Astrocyte (in vitro differentiated cells and primary cell): Measurements from ENCODE around the gene ZNF181. TPM values are rescaled to one million over a fixed set of nuclear protein-coding genes. Genes with fewer than 3 reads are reported as not detected.
A peak's percentile ranks its signal among the peaks of the same experiment; 100 is the strongest.

Experiments used
- DNase-seq: peaks from one replicate; pipeline ENCODE4 v3.0.0-alpha.2; 2010; ENCODE audit warnings: low read depth
- FAIRE-seq: peaks from 2 replicates; lab custom pipeline; 2011; peaks lifted over from hg19 to GRCh38; lab: Jason Lieb, UNC
- H2AFZ ChIP-seq: 2 replicates; pipeline ENCODE4 v1.6.0; 2012; ENCODE audit warnings: low read depth, low read length, inconsistent platforms
- H3K27ac ChIP-seq: 2 replicates; pipeline ENCODE4 v1.5.1; 2011; ENCODE audit warnings: low read depth, low read length, inconsistent platforms
- H3K27me3 ChIP-seq: 2 replicates; pipeline ENCODE4 v1.6.0; 2011; ENCODE audit warnings: low read length, inconsistent platforms; ENCODE audit not compliant: insufficient read depth
- H3K36me3 ChIP-seq: 2 replicates; pipeline ENCODE4 v1.5.1; 2011; ENCODE audit warnings: low read length, inconsistent platforms; ENCODE audit not compliant: insufficient read depth
- H3K4me1 ChIP-seq: 2 replicates; pipeline ENCODE4 v1.5.1; 2011; ENCODE audit warnings: low read length, inconsistent platforms; ENCODE audit not compliant: insufficient read depth
- H3K4me2 ChIP-seq: 2 replicates; pipeline ENCODE4 v1.6.0; 2012; ENCODE audit warnings: low read length, inconsistent platforms
- H3K4me3 ChIP-seq: 2 replicates; pipeline ENCODE4 v1.5.1; 2011; ENCODE audit warnings: low read depth, mild to moderate bottlenecking, low read length, inconsistent platforms; ENCODE audit not compliant: insufficient read depth
- H3K79me2 ChIP-seq: 2 replicates; pipeline ENCODE4 v1.6.0; 2012; ENCODE audit warnings: mild to moderate bottlenecking, low read length, inconsistent platforms; ENCODE audit not compliant: insufficient read depth
- H3K9ac ChIP-seq: 2 replicates; pipeline ENCODE4 v1.6.0; 2012; ENCODE audit warnings: mild to moderate bottlenecking, low read length, inconsistent platforms
- H3K9me3 ChIP-seq: 2 replicates; pipeline ENCODE4 v1.5.1; 2012; ENCODE audit warnings: low read depth, mild to moderate bottlenecking, low read length, inconsistent platforms; ENCODE audit not compliant: insufficient read depth
- H4K20me1 ChIP-seq: 2 replicates; pipeline ENCODE4 v1.6.0; 2012; ENCODE audit warnings: low read length, inconsistent platforms; ENCODE audit not compliant: insufficient read depth
- H3K27ac Mint-ChIP-seq: one replicate; pipeline ENCODE4 v1.8.0; 2021; ENCODE audit warnings: mild to moderate bottlenecking, mixed read lengths; ENCODE audit not compliant: unreplicated experiment
- H3K27me3 Mint-ChIP-seq: one replicate; pipeline ENCODE4 v1.8.0; 2021; ENCODE audit warnings: low read depth, mixed read lengths; ENCODE audit not compliant: unreplicated experiment
- H3K36me3 Mint-ChIP-seq: one replicate; pipeline ENCODE4 v1.8.0; 2021; ENCODE audit warnings: low read depth, mixed read lengths; ENCODE audit not compliant: unreplicated experiment
- H3K4me1 Mint-ChIP-seq: one replicate; pipeline ENCODE4 v1.8.0; 2021; ENCODE audit warnings: low read depth, mixed read lengths; ENCODE audit not compliant: unreplicated experiment
- H3K4me3 Mint-ChIP-seq: one replicate; pipeline ENCODE4 v1.8.0; 2021; ENCODE audit warnings: mild to moderate bottlenecking, moderate library complexity, mixed read lengths; ENCODE audit not compliant: unreplicated experiment
- H3K9me3 Mint-ChIP-seq: one replicate; pipeline ENCODE4 v1.8.0; 2021; ENCODE audit warnings: mild to moderate bottlenecking, mixed read lengths; ENCODE audit not compliant: unreplicated experiment
- EZH2 ChIP-seq: IDR thresholded peaks from 2 replicates; pipeline ENCODE4 v1.6.1; 2012; ENCODE audit warnings: mild to moderate bottlenecking, low read length, inconsistent platforms; ENCODE audit not compliant: insufficient read depth
- total RNA-seq: library from RNA; stranded (reverse); gene quantifications from 2 replicates; pipeline ENCODE4 v1.2.1, GENCODE V29; 2021
- TF ChIP-seq, protein P1 (sequence below): IDR thresholded peaks from 2 replicates; pipeline ENCODE4 v1.5.1; 2011; ENCODE audit warnings: low read depth, mild to moderate bottlenecking, inconsistent platforms, low read length, moderate library complexity; ENCODE audit not compliant: insufficient read depth

ZNF181 gene
- total RNA-seq, 1 donor from 2014 or later, result 4.8 TPM

DNA sequence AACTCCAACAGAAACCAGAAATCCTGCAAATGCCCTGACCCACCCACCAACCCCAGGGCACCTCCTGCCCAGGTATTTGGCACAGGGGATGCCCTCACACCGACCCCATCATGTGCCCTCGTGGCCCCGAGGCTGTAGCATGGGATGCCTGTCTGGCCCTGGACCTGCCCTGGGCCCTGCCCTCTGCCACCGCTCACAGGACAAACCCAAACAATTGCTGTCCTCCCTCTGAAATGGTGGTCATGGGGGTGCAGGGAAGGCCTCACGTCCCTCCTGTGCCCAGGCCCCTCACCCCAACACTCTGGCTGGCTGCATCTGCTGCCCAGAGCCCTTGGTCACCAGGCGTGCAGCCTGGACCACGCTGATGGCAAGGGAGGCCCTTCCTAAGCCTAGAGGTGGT, 2.1 kb upstream of the ZNF181 start:
- Mint-ChIP-seq H3K4me3 (peak overlapping the region; percentile 54), H3K27ac (no peak overlapping the region), H3K36me3 (peaks cover 11% of the 10 kb centered on the region), H3K9me3 (peaks cover 6% of the 10 kb centered on the region), H3K27me3 (peaks cover 10% of the 10 kb centered on the region), H3K4me1 (peaks cover 6% of the 10 kb centered on the region)
- no peaks in the 10 kb centered on the region for H3K9me3 ChIP-seq
- H3K27ac ChIP-seq, result no peak overlapping the region
- no peak overlapping the region for H3K4me3 ChIP-seq
- peaks cover 9% of the 10 kb centered on the region for H3K4me1 ChIP-seq
- H3K79me2 ChIP-seq, result peaks cover 3% of the 10 kb centered on the region
- TF ChIP-seq, protein P1, sequence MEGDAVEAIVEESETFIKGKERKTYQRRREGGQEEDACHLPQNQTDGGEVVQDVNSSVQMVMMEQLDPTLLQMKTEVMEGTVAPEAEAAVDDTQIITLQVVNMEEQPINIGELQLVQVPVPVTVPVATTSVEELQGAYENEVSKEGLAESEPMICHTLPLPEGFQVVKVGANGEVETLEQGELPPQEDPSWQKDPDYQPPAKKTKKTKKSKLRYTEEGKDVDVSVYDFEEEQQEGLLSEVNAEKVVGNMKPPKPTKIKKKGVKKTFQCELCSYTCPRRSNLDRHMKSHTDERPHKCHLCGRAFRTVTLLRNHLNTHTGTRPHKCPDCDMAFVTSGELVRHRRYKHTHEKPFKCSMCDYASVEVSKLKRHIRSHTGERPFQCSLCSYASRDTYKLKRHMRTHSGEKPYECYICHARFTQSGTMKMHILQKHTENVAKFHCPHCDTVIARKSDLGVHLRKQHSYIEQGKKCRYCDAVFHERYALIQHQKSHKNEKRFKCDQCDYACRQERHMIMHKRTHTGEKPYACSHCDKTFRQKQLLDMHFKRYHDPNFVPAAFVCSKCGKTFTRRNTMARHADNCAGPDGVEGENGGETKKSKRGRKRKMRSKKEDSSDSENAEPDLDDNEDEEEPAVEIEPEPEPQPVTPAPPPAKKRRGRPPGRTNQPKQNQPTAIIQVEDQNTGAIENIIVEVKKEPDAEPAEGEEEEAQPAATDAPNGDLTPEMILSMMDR, result no peak
- TF ChIP-seq EZH2, result no peak
- DNase-seq, result no peak
- H3K36me3 ChIP-seq, result no peaks in the 10 kb centered on the region
- no peaks in the 10 kb centered on the region for H3K27me3 ChIP-seq
- no peak overlapping the region for H3K4me2 ChIP-seq
- H2AFZ ChIP-seq, result no peak overlapping the region
- H4K20me1 ChIP-seq, result no peaks in the 10 kb centered on the region
- no peak for FAIRE-seq
- no peak overlapping the region for H3K9ac ChIP-seq

DNA sequence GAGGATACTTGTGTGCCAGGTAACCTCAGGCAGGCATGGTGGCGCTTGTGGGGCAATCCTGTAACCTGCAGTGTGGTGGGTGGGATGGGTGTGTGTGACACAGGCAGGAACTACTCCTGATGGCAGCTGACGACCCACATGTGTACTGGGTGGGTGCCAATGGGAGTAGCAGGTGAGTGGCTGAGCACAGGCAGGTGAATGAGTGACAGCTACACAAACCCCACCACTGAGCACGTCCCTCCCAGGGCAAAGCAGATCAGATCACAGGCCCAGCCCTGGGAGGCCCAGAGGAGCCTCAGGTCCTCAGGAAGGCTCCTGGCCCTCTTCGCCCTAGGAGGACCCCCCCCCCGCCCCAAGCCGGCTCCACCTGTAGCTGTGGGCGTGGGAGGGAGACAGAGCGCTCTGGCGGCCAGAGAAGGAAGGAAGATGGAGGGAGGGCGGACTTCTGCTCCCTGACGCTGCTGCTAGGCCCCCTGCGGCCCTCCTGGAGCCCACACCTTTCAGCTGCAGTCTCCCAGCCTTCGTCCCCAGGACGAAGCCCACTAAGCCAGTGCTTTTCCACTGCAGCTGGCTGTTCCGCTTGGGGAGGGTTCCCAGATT, 1.3 kb upstream of the ZNF181 start:
- peaks cover 3% of the 10 kb centered on the region for H3K79me2 ChIP-seq
- H3K27ac ChIP-seq, result no peak overlapping the region
- DNase-seq (no peak), FAIRE-seq (no peak)
- H2AFZ ChIP-seq, result no peak overlapping the region
- peaks cover 9% of the 10 kb centered on the region for H3K4me1 ChIP-seq
- H3K4me1 Mint-ChIP-seq, result peaks cover 6% of the 10 kb centered on the region
- no peaks in the 10 kb centered on the region for H4K20me1 ChIP-seq
- H3K36me3 Mint-ChIP-seq, result peaks cover 12% of the 10 kb centered on the region
- H3K27ac Mint-ChIP-seq, result no peak overlapping the region
- TF ChIP-seq, protein P1, result no peak
- no peak for TF ChIP-seq EZH2
- no peaks in the 10 kb centered on the region for H3K36me3 ChIP-seq
- no peak overlapping the region for H3K9ac ChIP-seq
- H3K27me3 ChIP-seq, result no peaks in the 10 kb centered on the region
- peak overlapping the region; percentile 85 for H3K4me3 ChIP-seq
- H3K9me3 ChIP-seq, result peaks cover 2% of the 10 kb centered on the region
- peaks cover 8% of the 10 kb centered on the region for H3K9me3 Mint-ChIP-seq
- H3K4me2 ChIP-seq, result peak overlapping the region; percentile 99
- H3K27me3 Mint-ChIP-seq, result peaks cover 3% of the 10 kb centered on the region
- H3K4me3 Mint-ChIP-seq, result no peak overlapping the region

DNA sequence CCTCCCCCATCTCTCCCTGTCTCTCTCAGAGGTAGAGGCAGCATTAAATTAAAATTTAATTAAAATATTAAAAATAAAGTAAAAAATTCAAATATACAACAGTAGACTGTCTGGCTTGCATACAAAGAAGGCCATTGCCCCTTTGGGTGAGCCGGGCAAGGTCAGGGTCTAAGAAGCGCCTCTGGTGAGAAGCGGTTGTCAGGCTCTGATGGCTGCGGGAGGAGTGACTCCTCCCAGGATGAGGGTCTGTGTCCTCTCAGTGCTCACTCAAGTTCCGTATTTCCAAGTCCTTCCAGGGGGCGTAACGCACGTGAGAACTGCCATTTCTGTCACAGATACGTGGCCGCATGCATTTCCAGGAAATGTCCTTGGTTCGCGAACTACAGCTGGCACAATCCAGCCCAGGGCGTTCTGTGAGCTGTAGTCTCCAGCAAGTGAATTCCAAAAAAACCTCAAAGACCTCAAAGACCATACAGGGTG, 737 bp upstream of the ZNF181 start:
- H3K4me2 ChIP-seq, result peak overlapping the region; percentile 99
- H3K27ac Mint-ChIP-seq, result peak overlapping the region; percentile 95
- peaks cover 11% of the 10 kb centered on the region for H3K9me3 Mint-ChIP-seq
- peak overlapping the region; percentile 95 for H3K27ac ChIP-seq
- peaks cover 6% of the 10 kb centered on the region for H3K4me1 Mint-ChIP-seq
- DNase-seq (no peak), FAIRE-seq (no peak)
- TF ChIP-seq, protein P1, result no peak
- TF ChIP-seq EZH2, result no peak
- H2AFZ ChIP-seq, result peak overlapping the region; percentile 97
- peak overlapping the region; percentile 91 for H3K9ac ChIP-seq
- peak overlapping the region; percentile 85 for H3K4me3 ChIP-seq
- H3K4me3 Mint-ChIP-seq, result peak overlapping the region; percentile 97
- peaks cover 15% of the 10 kb centered on the region for H3K36me3 Mint-ChIP-seq
- peaks cover 9% of the 10 kb centered on the region for H3K4me1 ChIP-seq
- peaks cover 6% of the 10 kb centered on the region for H3K9me3 ChIP-seq
- H4K20me1 ChIP-seq, result no peaks in the 10 kb centered on the region
- peaks cover 3% of the 10 kb centered on the region for H3K79me2 ChIP-seq
- no peaks in the 10 kb centered on the region for H3K27me3 ChIP-seq
- no peaks in the 10 kb centered on the region for H3K36me3 ChIP-seq
- no peaks in the 10 kb centered on the region for H3K27me3 Mint-ChIP-seq
